PC-9 (cell line): ENCODE data around the gene ZNF408. TPM values are rescaled to one million over a fixed set of nuclear protein-coding genes. Genes with fewer than 3 reads are reported as not detected.

ENCODE experiments used
- BruUV-seq: library from RNA; stranded (reverse); fragments of 400-500 nt; replicated peaks from 2 replicates; lab custom pipeline; 2021; lab: Mats Ljungman, UMichigan
- CTCF ChIA-PET: fragments of 300-600 bp; sonication (Branson Sonifier 250); formaldehyde crosslinking; loops from one replicate; lab custom pipeline; 2022; ENCODE audit warnings: antibody characterized with exemption; lab: Charles Lee
- POLR2A ChIA-PET: fragments of 300-600 bp; sonication (Branson Sonifier 250); formaldehyde crosslinking; loops from one replicate; lab custom pipeline; 2022; ENCODE audit warnings: antibody characterized with exemption; ENCODE audit not compliant: unreplicated experiment; lab: Charles Lee
- DNase-seq, 2 experiments: peaks; one replicate each; pipeline versions ENCODE4 v3.0.0 to v3.0.0-alpha.2; 2015 to 2022; ENCODE audit warnings: mixed read lengths in 1 of 2
- H2AFZ ChIP-seq: fragments of 200-600 bp; sonication (generic); 2 replicates; pipeline ENCODE4 v1.8.1; 2017; ENCODE audit warnings: antibody characterized with exemption
- H3F3A ChIP-seq: fragments of 200-600 bp; sonication (generic); 2 replicates; pipeline ENCODE4 v1.8.1; 2017; ENCODE audit warnings: antibody characterized with exemption, mild to moderate bottlenecking, low read depth; ENCODE audit not compliant: insufficient read depth
- H3K27ac ChIP-seq: fragments of 200-600 bp; sonication (generic); 2 replicates; pipeline ENCODE4 v1.6.1; 2016; ENCODE audit warnings: mixed run types
- H3K27me3 ChIP-seq: fragments of 200-600 bp; sonication (generic); 2 replicates; pipeline ENCODE4 v1.6.1; 2016; ENCODE audit warnings: low read depth, mixed run types; ENCODE audit not compliant: insufficient read depth
- H3K36me3 ChIP-seq: fragments of 200-600 bp; sonication (generic); 2 replicates; pipeline ENCODE4 v1.6.1; 2016; ENCODE audit warnings: low read depth, mixed run types
- H3K4me1 ChIP-seq: fragments of 200-600 bp; sonication (generic); replicated peaks from 2 replicates; pipeline ENCODE4 v1.6.1; 2016; ENCODE audit warnings: mixed run types; ENCODE audit not compliant: insufficient read depth
- H3K4me2 ChIP-seq: fragments of 200-600 bp; sonication (generic); 2 replicates; pipeline ENCODE4 v1.6.1; 2017; ENCODE audit warnings: mixed run types
- H3K4me3 ChIP-seq: fragments of 200-600 bp; sonication (generic); 2 replicates; pipeline ENCODE4 v1.6.1; 2016; ENCODE audit warnings: mixed run types
- H3K79me2 ChIP-seq: fragments of 200-600 bp; sonication (generic); 2 replicates; pipeline ENCODE4 v1.6.1; 2017; ENCODE audit warnings: low read depth, mixed run types
- H3K9me2 ChIP-seq: fragments of 200-600 bp; sonication (generic); 2 replicates; pipeline ENCODE4 v1.8.1; 2017; ENCODE audit warnings: mild to moderate bottlenecking; ENCODE audit not compliant: insufficient read depth
- H3K9me3 ChIP-seq: fragments of 200-600 bp; sonication (generic); 2 replicates; pipeline ENCODE4 v1.8.1; 2016; ENCODE audit warnings: low read depth; ENCODE audit not compliant: insufficient read depth
- H4K20me1 ChIP-seq: fragments of 200-600 bp; sonication (generic); 2 replicates; pipeline ENCODE4 v1.8.1; 2017; ENCODE audit not compliant: insufficient read depth
- EZH2 ChIP-seq: fragments of 200-600 bp; sonication (generic); IDR thresholded peaks from 2 replicates; pipeline ENCODE4 v1.8.0; 2017; ENCODE audit warnings: antibody characterized with exemption, low read depth
- intact Hi-C: fragments of 100-400 bp; cut with micrococcal nuclease; formaldehyde crosslinking; loops from one replicate; pipeline ENCODE4 v1.10.0; 2022; ENCODE audit not compliant: unreplicated experiment
- total RNA-seq: library from RNA; stranded (reverse); gene quantifications from 2 replicates; pipeline ENCODE4 v1.2.3, GENCODE V29; 2021
- TF ChIP-seq, protein P1 (sequence below): fragments of 200-600 bp; sonication (generic); conservative IDR thresholded peaks from 2 replicates; pipeline ENCODE4 v1.6.1; 2017; ENCODE audit warnings: mixed run types, antibody characterized with exemption, mild to moderate bottlenecking, moderate library complexity

ZNF408 gene
- total RNA-seq, 1 experiment from 2014 or later = 13.8 TPM

DNA sequence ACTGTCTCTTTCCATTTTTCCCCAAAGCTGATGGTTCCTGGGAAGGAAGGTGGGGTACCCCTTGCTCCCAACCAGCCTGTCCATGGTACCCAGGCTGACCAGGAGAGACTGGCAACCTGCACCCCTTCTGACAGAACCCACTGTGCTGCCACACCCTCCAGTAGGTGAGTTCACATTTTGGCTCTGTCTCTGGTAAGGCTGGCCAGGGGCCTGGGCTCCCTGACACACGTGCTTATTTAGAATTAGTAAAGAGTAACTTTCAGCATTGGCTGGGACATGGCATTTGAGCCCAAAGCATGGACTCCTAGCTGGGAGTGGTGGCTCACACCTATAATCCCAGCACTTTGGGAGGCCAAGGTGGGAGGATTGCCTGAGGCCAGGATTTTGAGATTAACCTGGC is 35.5 kb upstream of the ZNF408 start:
- DNase-seq = no peak
- H3K9me3 ChIP-seq = no peaks in the 10 kb centered on the region
- no peaks in the 10 kb centered on the region; the same call in 1 of the 2 replicates for H3F3A ChIP-seq
- no peak overlapping the region for H3K4me3 ChIP-seq
- intact Hi-C loops = no loop called here
- H2AFZ ChIP-seq = no peak overlapping the region
- TF ChIP-seq, protein P1, sequence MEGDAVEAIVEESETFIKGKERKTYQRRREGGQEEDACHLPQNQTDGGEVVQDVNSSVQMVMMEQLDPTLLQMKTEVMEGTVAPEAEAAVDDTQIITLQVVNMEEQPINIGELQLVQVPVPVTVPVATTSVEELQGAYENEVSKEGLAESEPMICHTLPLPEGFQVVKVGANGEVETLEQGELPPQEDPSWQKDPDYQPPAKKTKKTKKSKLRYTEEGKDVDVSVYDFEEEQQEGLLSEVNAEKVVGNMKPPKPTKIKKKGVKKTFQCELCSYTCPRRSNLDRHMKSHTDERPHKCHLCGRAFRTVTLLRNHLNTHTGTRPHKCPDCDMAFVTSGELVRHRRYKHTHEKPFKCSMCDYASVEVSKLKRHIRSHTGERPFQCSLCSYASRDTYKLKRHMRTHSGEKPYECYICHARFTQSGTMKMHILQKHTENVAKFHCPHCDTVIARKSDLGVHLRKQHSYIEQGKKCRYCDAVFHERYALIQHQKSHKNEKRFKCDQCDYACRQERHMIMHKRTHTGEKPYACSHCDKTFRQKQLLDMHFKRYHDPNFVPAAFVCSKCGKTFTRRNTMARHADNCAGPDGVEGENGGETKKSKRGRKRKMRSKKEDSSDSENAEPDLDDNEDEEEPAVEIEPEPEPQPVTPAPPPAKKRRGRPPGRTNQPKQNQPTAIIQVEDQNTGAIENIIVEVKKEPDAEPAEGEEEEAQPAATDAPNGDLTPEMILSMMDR = no peak
- no peak for TF ChIP-seq EZH2
- H3K36me3 ChIP-seq = peaks cover 38% of the 10 kb centered on the region; the same call in 1 of the 2 replicates
- 0 out of 2 replicates have a peak, but pooled peaks cover 3% of the 10 kb centered on the region for H4K20me1 ChIP-seq
- POLR2A ChIA-PET = interaction anchor here (0.7 kb wide), 1 partner anchor 48 kb away, joined by 23 read pairs; the partner anchor contains the start of gene ATG13
- no peaks in the 10 kb centered on the region for H3K79me2 ChIP-seq
- BruUV-seq = no TSS peak
- no peaks in the 10 kb centered on the region for H3K9me2 ChIP-seq
- H3K27ac ChIP-seq = no peak overlapping the region
- H3K4me1 ChIP-seq = no peaks in the 10 kb centered on the region
- CTCF ChIA-PET = no interaction called here
- no peaks in the 10 kb centered on the region for H3K27me3 ChIP-seq
- H3K4me2 ChIP-seq = no peak overlapping the region

DNA sequence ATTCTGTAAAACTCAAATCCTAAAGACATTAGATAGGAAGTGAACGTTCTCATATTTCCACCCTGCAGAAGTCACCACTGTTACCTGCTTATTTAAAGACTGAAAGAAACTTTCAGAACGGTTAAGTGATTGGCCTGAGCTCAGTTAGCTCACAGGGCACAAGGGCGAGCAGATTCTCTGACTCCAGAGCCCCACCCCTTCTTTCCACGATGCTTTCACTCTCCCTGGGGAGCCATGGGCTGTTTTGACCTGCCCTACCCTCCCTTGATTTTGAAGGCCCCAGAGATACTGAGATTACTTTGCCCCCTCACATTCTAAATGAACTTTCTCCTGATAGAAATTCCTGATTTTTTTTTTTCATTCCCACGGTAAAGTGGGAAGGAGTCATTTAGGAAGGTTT is 34.3 kb upstream of the ZNF408 start:
- no peak for DNase-seq
- Histone ChIP-seq H3K9me3 (no peaks in the 10 kb centered on the region), H3K36me3 (peaks cover 38% of the 10 kb centered on the region; the same call in 1 of the 2 replicates), H3K4me1 (no peaks in the 10 kb centered on the region), H4K20me1 (0 out of 2 replicates have a peak, but pooled peaks cover 3% of the 10 kb centered on the region), H3K9me2 (no peaks in the 10 kb centered on the region), H3K27ac (no peak overlapping the region), H3K27me3 (no peaks in the 10 kb centered on the region), H2AFZ (no peak overlapping the region), H3K4me3 (no peak overlapping the region), H3K79me2 (no peaks in the 10 kb centered on the region), H3K4me2 (no peak overlapping the region), H3F3A (no peaks in the 10 kb centered on the region; the same call in 1 of the 2 replicates)
- no TSS peak for BruUV-seq
- TF ChIP-seq EZH2 = no peak
- TF ChIP-seq, protein P1 = no peak
- ChIA-PET CTCF (no interaction called here), POLR2A (no interaction called here)
- intact Hi-C loops = no loop called here

DNA sequence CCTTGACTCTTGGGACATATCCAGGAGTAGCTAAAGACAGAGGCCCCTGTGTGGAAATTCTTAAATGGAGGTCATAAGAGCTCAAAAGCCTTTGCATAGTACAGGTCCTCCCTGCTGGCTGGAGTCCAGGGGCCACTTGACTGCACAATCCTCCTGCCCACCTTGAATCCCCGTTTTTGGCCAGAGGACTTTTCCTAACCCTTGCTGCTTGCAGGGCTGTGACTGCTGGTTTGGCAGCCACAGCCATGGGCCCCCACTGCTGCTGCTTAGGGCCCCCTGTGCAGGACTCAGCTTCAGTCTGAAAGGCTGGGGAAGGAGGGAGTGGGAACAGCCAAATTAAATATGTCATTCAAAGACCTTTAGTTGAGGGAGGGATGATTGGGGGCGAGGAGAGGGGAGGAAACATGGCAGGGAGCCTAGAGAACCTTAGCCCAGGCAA is 33.8 kb upstream of the ZNF408 start:
- no peak overlapping the region for H3K27ac ChIP-seq
- CTCF ChIA-PET = interaction anchor here (0.6 kb wide), 1 partner anchor 749 kb away, joined by 3 read pairs; no protein-coding TSS in a partner anchor

More for the DNA sequence above, 33.8 kb upstream of the ZNF408 start:
- POLR2A ChIA-PET = no interaction called here
- Histone ChIP-seq H3K9me2 (no peaks in the 10 kb centered on the region), H3K4me2 (no peak overlapping the region), H3K4me3 (no peak overlapping the region), H3K27me3 (no peaks in the 10 kb centered on the region), H3K79me2 (no peaks in the 10 kb centered on the region), H3K4me1 (no peaks in the 10 kb centered on the region), H4K20me1 (0 out of 2 replicates have a peak, but pooled peaks cover 3% of the 10 kb centered on the region), H3K9me3 (no peaks in the 10 kb centered on the region), H3F3A (no peaks in the 10 kb centered on the region; the same call in 1 of the 2 replicates), H2AFZ (no peak overlapping the region), H3K36me3 (peaks cover 37% of the 10 kb centered on the region; the same call in 1 of the 2 replicates)
- BruUV-seq = no TSS peak
- intact Hi-C loops = no loop called here
- DNase-seq = no peak
- TF ChIP-seq, protein P1 = no peak
- no peak for TF ChIP-seq EZH2
